NCI-H82 (cell line): ENCODE data around the gene KIFBP.
A peak's percentile ranks its signal among the peaks of the same experiment; 100 is the strongest.
"Not testable (repeated sequence)": the region's sequence is repeated elsewhere in the genome, so short reads cannot be mapped to it uniquely, and the experiment has no call there.

Source experiments
- DNase-seq: peaks from one replicate; lab custom pipeline; 2025; lab: John Stamatoyannopoulos, UW

Gene KIFBP, protein sequence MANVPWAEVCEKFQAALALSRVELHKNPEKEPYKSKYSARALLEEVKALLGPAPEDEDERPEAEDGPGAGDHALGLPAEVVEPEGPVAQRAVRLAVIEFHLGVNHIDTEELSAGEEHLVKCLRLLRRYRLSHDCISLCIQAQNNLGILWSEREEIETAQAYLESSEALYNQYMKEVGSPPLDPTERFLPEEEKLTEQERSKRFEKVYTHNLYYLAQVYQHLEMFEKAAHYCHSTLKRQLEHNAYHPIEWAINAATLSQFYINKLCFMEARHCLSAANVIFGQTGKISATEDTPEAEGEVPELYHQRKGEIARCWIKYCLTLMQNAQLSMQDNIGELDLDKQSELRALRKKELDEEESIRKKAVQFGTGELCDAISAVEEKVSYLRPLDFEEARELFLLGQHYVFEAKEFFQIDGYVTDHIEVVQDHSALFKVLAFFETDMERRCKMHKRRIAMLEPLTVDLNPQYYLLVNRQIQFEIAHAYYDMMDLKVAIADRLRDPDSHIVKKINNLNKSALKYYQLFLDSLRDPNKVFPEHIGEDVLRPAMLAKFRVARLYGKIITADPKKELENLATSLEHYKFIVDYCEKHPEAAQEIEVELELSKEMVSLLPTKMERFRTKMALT

DNA sequence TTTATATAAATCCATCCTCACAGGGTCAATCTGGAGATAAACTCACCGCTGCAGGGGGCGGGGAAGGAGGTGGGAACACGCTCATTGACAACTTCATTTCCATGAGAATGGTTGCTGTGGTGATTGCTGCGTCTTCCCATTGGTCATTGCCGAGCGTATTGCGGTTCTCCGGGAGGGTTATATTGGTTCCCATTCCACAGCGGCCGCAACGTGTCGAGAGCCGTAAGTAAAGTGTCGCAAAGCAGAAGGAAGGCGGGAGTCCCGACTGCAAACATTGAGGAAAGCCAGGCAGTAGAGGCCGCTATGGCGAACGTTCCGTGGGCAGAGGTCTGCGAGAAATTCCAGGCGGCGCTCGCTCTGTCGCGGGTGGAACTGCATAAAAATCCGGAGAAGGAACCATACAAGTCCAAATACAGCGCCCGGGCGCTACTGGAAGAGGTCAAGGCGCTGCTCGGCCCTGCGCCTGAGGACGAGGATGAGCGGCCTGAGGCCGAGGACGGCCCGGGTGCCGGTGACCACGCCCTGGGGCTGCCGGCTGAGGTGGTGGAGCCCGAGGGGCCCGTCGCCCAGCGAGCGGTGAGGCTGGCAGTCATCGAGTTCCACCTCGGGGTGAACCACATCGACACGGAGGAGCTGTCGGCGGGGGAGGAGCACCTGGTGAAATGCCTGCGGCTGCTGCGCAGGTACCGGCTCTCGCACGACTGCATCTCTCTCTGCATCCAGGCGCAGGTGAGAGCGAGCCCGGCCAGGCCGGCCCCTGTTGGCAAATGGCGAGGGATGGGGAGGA lies at the start of gene KIFBP:
Gene KIFBP (plus strand): TSS at position 274 of the 787 bp plus-strand sequence. CDS start 30 bp downstream, at position 304.
- peak; percentile 97 for DNase-seq

DNA sequence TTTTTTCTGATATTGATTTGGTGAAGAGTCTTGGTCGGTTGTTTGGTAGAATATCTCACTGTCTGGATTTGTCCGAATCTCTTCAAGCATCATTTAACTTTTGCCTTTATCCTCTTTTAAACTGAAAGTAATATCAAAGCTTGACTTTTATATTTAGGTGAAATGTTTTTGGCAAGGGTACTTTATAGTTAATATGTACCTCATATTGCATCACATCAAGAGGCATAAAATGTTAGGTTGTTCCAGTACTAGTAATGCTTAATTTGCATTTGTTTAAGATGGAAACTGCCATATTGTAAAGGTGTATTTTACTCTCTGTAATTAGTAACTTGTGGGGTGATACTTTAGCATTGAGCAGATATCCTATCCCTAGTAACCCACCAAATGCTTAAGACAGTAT lies 49.7 kb upstream of the KIFBP start:
- no peak for DNase-seq

DNA sequence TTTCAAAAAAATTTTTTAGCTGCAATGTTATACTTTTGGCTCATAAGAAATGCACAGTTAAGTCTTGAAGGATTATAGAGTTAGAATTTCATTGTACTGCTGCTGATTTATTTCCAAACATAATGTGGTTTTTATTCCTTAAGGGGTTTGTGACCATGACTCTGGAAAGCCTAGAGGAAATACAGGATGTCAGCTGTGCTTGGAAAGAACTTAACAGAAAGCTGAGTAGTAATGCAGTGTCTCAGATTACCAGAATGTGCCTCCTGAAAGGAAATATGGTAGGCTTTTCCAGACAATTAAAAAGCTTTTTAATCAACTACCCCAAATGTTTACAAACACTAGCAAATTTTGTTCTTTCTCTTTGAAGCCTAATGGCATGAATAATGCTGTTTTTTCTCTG lies 47.7 kb upstream of the KIFBP start:
- DNase-seq: not testable (repeated sequence)

DNA sequence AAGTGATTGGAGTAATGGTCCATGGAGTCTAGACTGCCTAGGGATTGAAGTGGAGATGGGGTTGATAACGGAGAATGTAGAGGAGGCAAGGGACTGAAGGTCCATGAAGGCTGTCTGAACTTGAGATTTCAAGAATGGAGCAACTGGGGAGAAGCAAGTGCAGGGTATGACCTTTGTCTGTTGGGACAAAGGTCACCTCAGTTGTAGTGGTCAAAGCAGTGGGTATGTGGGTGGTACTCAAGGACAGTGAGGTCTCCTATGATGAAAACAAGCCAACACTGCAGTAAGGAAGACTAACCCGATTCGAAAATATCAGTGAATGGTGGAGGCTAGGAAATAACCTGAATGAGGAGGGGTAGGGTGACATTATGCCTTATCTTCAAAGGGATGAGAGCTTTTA lies 38.0 kb upstream of the KIFBP start:
- DNase-seq: no peak

DNA sequence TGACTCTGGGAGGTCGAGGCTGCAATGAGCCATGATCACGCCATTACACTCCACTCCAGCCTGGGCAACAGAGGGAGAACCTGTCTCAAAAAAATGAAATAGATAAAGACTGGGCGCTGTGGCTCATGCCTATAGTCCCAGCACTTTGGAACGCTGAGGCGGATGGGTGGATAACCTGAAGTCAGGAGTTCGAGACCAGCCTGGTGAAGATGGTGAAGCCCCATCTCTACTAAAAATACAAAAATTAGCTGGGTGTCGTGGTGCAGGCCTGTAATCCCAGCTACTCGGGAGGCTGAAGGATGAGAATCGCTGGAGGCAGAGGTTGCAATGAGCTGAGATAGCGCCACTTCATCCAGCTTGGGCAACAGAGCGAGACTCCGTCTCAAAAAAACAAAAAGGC lies 33.7 kb upstream of the KIFBP start:
- no peak for DNase-seq

DNA sequence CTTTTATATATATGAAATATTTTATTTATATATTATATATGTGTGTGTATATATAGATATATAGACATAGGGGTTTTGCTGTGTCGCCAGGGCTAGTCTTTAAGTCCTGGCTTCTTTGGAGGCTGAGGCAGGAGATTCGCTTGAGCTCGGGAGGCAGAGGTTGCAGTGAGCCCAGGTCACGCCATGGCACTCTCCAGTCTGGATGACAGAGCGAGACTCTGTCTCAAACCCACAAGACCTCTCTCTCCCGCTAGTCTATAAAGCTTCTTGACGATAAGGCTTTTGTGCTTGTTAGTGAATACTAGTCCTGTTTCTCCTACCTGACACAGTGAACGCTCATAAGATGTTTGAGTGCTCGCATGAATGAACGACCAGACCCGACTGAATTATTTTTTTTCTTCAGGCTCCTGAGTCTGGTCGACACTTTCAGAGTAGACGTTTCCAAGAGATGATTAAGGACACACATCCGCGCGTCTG lies 33.2 kb upstream of the KIFBP start:
- peak; percentile 61 for DNase-seq

DNA sequence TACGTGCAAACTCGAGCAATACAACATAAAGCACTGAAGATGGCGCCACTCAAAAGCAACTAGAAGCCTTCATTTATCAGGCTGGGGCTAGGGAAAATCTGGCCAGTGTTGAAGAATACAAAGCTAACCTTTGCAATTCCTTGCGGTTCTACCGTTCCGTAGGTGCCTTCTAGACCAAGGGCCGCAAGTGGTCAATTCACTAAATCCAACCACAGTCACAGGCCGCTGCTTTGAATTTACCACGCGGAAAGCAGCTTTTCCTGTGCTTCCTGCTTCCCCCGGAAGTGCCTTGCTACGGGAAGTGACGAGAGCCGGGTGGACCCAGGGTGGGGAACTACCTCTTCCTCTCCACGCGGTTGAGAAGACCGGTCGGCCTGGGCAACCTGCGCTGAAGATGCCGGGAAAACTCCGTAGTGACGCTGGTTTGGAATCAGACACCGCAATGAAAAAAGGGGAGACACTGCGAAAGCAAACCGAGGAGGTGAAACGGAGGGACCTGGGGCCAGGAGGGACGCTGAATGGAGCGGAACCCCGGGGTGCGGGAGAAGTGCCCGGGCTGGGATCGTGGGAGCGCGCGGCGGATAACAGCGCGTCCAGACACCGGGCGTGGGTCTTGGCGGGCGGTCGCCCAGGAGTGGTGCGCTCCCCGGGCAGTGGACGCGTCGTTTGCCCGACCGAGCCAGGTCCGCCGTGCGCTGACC lies 32.6 kb upstream of the KIFBP start, which contains the start of gene DDX21:
Gene DDX21 (plus strand): TSS at position 339 of the 701 bp plus-strand sequence. CDS start 56 bp downstream, at position 395.
- DNase-seq: peak; percentile 93

DNA sequence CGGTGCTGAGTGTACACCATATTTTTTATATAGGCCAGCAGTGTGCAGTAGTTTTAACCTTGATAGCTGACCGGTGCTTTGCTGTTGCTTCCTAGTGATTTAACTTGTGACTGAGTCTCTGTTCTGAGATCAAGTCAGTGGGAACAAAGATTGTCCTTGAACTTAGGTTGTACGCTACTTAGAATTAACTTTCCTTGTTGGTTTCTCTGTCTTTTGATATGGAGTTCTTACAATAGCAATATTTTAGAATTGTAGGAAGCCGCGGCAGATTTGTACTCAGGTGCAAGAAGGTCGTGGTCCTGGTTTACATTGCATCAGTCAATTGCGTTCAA lies 31.4 kb upstream of the KIFBP start:
- DNase-seq: peak; percentile 19

DNA sequence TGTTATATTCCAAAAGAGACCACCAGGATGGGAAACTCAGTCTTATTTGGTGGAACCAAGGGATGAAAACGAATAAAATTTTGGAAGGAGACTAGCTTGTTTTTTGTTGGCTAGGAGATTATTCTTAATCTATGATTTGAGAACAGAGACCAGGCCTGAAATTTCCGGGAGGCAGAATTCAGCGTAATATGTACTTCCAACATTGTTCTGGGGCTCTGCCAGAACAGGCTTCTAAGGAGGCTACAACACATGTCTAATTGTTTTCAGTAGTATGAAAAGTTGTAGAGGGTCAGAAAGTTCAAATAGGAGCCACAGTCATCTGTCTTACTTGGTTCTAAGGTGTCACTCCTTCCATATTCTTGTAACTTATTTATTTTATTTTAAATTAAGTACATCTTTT lies 30.9 kb upstream of the KIFBP start:
- no peak for DNase-seq

DNA sequence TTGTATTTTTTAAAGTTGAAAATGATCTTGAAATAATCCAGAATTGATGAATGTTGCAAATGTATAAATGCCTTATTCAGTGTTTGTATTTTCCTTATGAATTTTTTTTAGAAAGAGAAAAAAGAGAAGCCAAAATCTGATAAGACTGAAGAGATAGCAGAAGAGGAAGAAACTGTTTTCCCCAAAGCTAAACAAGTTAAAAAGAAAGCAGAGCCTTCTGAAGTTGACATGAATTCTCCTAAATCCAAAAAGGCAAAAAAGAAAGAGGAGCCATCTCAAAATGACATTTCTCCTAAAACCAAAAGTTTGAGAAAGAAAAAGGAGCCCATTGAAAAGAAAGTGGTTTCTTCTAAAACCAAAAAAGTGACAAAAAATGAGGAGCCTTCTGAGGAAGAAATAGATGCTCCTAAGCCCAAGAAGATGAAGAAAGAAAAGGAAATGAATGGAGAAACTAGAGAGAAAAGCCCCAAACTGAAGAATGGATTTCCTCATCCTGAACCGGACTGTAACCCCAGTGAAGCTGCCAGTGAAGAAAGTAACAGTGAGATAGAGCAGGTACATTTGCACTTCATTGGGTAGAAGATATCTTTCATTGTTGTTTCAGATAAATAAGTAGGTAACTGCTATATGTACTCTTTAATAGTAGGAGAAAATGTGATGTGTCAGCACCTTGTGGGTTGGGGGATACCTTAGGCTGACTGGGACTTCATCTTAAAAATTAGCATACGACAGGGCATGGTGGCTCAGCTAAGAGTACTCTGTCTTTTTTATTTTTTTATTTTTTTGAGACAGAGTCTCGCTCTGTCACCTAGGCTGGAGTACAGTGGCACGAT lies 28.7 kb upstream of the KIFBP start:
- no peak for DNase-seq

DNA sequence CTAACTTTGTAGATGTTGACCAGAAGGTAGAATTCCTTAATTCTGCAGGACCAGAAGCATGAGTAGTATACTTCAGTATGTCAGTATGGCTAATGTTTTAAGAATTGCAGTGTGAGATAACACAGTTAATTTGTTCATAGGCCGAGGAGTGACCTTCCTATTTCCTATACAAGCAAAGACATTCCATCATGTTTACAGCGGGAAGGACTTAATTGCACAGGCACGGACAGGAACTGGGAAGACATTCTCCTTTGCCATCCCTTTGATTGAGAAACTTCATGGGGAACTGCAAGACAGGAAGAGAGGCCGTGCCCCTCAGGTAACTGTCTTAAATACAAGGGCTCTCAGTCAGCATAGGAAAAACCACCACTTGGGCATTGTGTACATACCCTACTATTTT lies 25.5 kb upstream of the KIFBP start:
- DNase-seq: no peak

DNA sequence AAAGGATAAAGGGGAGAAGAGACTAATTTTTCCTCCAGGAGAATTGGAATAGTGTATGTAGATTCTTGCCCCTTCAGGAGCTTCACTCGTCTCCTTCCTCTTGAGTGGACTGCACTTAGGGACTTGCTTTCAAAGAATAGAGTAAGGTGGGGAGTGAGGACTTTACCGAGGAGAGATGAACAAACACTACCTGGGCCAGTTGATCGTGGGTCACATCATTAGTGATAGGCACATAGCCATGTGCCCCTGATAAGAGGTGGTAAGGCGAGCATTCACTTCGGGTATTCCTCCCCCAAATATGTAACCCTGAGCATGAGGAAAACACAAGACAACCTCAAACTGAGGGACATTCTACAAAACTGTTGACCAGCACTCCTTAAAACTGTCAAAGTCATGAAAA lies 14.6 kb upstream of the KIFBP start:
- no peak for DNase-seq

DNA sequence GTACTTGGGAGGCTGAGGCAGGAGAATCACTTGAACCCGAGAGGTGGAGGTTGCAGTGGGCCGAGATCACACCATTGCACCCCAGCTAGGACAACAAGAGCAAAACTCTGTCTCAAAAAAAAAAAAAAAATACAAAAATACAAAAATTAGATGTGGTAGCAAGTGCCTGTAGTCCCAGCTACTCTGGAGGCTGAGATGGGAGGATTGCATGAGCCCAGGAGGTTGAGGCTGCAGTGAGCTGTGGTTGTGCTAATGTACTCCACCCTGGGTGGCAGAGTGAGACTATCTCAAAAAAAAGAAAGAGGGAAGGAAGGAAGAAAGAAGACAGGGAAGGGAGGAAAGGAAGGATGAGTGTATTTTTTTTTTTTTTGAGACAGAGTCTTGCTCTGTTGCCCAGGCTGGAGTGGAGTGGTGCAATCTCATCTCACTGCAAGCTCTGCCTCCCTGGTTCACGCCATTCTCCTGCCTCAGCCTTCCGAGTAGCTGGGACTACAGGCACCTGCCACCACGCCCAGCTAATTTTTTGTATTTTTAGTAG lies 12.6 kb upstream of the KIFBP start:
- DNase-seq: not testable (repeated sequence)

DNA sequence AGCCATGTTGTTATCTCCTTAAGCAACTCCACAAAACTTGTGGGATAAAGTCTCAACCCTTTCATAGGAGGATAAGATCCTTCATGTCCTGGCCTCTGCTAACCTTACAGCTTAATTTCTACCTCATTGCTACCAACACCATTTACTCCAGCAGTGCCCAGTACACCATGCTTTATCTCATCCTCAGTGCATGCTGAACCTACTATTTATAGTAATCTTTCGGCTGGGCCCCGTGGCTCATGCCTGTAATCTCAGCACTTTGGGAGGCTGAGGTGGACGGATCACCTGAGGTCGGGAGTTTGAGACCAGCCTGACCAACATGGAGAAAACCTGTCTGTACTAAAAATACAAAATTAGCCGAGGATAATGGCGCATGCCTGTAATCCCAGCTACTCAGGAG lies 8.9 kb upstream of the KIFBP start:
- not testable (repeated sequence) for DNase-seq

DNA sequence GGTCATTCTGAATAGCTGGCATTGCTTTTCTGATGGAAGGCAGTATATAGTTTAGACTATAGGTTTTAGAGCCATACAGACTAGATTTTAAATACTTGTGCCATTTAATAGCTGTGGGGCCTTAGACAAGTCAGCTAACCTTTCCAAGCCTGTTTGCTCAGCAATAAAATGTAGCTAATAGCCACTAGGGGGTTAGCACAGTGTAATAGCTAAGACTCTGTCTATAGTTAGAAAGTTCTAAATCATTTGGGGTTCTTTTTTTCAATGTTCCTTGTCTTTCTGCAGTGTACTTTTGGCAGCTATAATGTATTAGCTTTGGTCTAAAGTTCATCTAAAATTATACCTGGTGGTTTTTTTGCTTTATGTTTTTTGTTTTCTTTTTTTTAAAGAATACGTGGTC lies 7.5 kb upstream of the KIFBP start:
- DNase-seq: peak; percentile 6

DNA sequence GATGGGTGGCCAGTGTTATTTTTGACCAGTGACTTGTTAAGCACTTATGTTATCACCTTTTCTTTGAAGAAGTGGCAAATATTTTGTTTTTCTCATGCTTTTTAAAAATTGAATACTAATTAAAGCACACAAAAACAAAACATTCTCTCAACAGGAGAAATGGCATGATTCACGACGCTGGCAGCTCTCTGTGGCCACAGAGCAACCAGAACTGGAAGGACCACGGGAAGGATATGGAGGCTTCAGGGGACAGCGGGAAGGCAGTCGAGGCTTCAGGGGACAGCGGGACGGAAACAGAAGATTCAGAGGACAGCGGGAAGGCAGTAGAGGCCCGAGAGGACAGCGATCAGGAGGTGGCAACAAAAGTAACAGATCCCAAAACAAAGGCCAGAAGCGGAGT lies 6.2 kb upstream of the KIFBP start:
- no peak for DNase-seq

DNA sequence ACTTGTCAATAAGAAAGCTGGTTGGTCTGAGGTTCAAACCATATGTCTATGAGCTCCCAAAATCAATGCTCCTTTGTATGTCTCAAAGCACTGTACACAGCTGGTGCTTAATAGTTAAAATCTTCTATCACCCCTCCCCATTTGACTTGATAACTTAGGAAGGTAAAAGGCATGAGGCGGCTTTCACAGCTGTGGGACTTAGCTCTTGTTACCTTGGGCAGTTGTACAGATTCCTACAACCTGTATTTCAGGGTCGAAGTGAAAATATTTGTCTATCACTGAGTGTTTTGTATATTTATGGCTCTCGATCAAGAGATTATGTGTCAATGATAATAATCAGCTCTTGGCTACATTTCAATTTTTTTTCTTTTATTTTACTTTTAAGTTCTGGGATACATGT lies 992 bp upstream of the KIFBP start:
- no peak for DNase-seq

DNA sequence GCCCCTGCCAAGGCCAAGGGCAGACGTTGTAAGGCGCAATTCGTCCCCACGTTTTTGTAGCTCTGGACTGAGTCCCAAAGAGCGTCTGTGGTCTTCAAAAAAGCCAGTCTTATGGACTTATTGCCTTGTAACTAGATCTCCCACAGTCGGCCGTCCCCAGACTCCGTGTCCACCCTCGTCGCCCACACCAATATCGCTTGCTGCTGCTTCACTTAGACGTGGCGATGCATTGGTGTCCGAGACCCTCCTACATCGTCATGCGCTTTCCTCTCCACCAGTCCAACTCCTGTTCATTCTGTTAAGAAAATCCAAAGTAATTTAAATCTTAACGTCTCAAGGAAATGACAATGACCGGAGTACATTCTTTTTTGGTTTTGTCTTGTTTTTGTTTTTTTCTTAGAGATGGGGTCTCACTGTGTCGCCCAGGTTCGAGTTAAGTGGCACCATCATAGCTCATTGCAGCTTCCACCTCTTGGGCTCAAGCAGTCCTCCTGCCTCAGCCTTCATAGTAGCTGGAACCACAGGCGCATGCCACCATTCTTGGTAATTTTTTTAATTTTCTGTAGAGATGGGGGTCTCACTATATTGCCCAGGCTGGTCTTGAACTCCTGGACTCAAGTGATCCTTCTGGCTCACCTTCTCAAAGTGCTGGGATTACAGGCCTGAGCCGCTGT lies 851 bp downstream of the KIFBP start:
- peak; percentile 52 for DNase-seq

DNA sequence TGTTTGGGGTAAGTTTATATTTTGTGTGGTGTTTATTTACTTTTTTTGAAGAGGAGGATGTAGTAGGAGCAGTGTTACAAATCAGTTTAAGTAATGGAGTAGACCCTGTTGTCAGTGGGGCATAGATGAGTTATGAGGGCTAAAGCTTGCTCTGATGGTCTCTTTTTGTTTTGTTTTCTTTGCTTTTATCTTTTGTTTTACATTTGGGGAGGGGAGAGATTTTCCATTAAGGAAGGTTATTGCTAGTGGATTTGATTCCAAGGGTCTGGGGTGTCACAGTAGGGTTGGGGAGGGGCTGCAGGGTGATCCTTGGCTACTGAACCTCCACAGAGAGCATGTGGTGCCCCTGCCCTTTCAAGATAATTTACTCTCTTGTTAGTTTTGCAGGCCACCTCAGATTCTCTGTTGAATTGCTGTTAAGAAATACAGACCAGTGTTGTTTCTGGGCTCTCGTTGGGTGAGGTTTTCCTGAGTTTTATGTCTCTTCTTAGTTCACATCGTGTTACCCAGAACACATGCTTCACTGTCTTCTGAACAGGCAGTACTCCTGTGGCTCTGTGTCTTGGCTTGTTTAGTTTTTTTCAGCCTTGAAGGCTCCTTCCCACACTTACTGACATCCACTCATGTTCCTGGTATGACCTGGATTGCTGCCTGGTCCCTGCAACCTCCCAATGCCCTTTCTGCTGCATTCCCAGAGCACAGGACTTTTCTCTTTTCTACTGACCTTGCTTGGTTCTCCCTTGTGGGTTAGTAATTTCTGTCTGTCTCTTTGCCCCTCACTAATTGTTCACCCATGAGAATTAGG lies 4.2 kb downstream of the KIFBP start:
- no peak for DNase-seq
